GM21717 (cell line): ENCODE data around the gene TMEM258.
A peak's percentile ranks its signal among the peaks of the same experiment; 100 is the strongest.

Experiments used
- ATAC-seq: cut with Tn5 transposase; IDR thresholded peaks from one replicate; pipeline ENCODE4 v1.9.1; 2021; ENCODE audit warnings: mild to moderate bottlenecking, moderate library complexity; ENCODE audit not compliant: unreplicated experiment

The TMEM258 gene

GRCh38 chr11:61797263-61797944 lies 5.0 kb upstream of the TMEM258 start:
- no peak for ATAC-seq

GRCh38 chr11:61795876-61796526 lies 3.6 kb upstream of the TMEM258 start:
- no peak for ATAC-seq

- ATAC-seq, result no peak
Measured at GRCh38 chr11:61795459-61795858, 3.1 kb upstream of the TMEM258 start.

GRCh38 chr11:61794579-61794978 lies 2.2 kb upstream of the TMEM258 start:
- no peak for ATAC-seq

GRCh38 chr11:61793829-61794204 lies 1.4 kb upstream of the TMEM258 start:
- ATAC-seq, result no peak

GRCh38 chr11:61793083-61793828 lies 857 bp upstream of the TMEM258 start:
- ATAC-seq, result peak; percentile 25

- no peak for ATAC-seq
Measured at GRCh38 chr11:61791737-61792309, 576 bp downstream of the TMEM258 start.

- no peak for ATAC-seq
Measured at GRCh38 chr11:61787928-61788491, 4.4 kb downstream of the TMEM258 start.

- no peak for ATAC-seq
Measured at GRCh38 chr11:61785837-61786402, 6.5 kb downstream of the TMEM258 start.

- no peak for ATAC-seq
Measured at GRCh38 chr11:61784506-61784805, 7.9 kb downstream of the TMEM258 start.

- no peak for ATAC-seq
Measured at GRCh38 chr11:61783717-61784505, 8.5 kb downstream of the TMEM258 start.

GRCh38 chr11:61782841-61783240 lies 9.6 kb downstream of the TMEM258 start:
- no peak for ATAC-seq

- no peak for ATAC-seq
Measured at GRCh38 chr11:61782299-61782698, 10.1 kb downstream of the TMEM258 start.

GRCh38 chr11:61781585-61781984 lies 10.8 kb downstream of the TMEM258 start:
- no peak for ATAC-seq

GRCh38 chr11:61780581-61781162 lies 11.7 kb downstream of the TMEM258 start:
- no peak for ATAC-seq

- no peak for ATAC-seq
Measured at GRCh38 chr11:61779666-61780525, 12.5 kb downstream of the TMEM258 start.

- ATAC-seq, result no peak
Measured at GRCh38 chr11:61778920-61779650, 13.3 kb downstream of the TMEM258 start.

GRCh38 chr11:61778357-61778886 lies 14.0 kb downstream of the TMEM258 start:
- no peak for ATAC-seq
